ENCODE results near the gene GRIK1.

GRIK1 gene

GRCh38 chr21:29671728-29672127 lies 268.1 kb downstream of the GRIK1 start:
- DNase-seq (ENCODE audit: low read depth): no peak

- DNase-seq (ENCODE audit: low read depth): no peak
These were observed 269.6 kb downstream of the GRIK1 start for GRCh38 chr21:29670228-29670627.

GRCh38 chr21:29669416-29669815 lies 270.4 kb downstream of the GRIK1 start:
- no peak for DNase-seq (ENCODE audit: low read depth)

GRCh38 chr21:29667651-29668050 lies 272.1 kb downstream of the GRIK1 start:
- DNase-seq (ENCODE audit: low read depth): no peak

GRCh38 chr21:29664615-29665014 lies 275.2 kb downstream of the GRIK1 start:
- DNase-seq (ENCODE audit: low read depth): no peak

GRCh38 chr21:29661672-29662442 lies 277.9 kb downstream of the GRIK1 start:
- no peak for DNase-seq (ENCODE audit: low read depth)

- DNase-seq (ENCODE audit: low read depth): no peak
These were observed 279.6 kb downstream of the GRIK1 start for GRCh38 chr21:29660047-29660720.

GRCh38 chr21:29658934-29659203 lies 280.9 kb downstream of the GRIK1 start:
- DNase-seq (ENCODE audit: low read depth): no peak

GRCh38 chr21:29658177-29658933 lies 281.4 kb downstream of the GRIK1 start:
- no peak for DNase-seq (ENCODE audit: low read depth)

GRCh38 chr21:29657240-29657989 lies 282.4 kb downstream of the GRIK1 start:
- DNase-seq (ENCODE audit: low read depth): no peak

- no peak for DNase-seq (ENCODE audit: low read depth)
These were observed 283.1 kb downstream of the GRIK1 start for GRCh38 chr21:29656504-29657239.

GRCh38 chr21:29655577-29655976 lies 284.2 kb downstream of the GRIK1 start:
- no peak for DNase-seq (ENCODE audit: low read depth)

GRCh38 chr21:29654855-29655254 lies 284.9 kb downstream of the GRIK1 start:
- DNase-seq (ENCODE audit: low read depth): no peak

- no peak for DNase-seq (ENCODE audit: low read depth)
These were observed 285.6 kb downstream of the GRIK1 start for GRCh38 chr21:29654203-29654602.

- no peak for DNase-seq (ENCODE audit: low read depth)
These were observed 289.2 kb downstream of the GRIK1 start for GRCh38 chr21:29650523-29651022.

- DNase-seq (ENCODE audit: low read depth): no peak
These were observed 290.4 kb downstream of the GRIK1 start for GRCh38 chr21:29649406-29649814.

GRCh38 chr21:29648710-29649240 lies 291.0 kb downstream of the GRIK1 start:
- no peak for DNase-seq (ENCODE audit: low read depth)

GRCh38 chr21:29647353-29647781 lies 292.4 kb downstream of the GRIK1 start:
- no peak for DNase-seq (ENCODE audit: low read depth)

- no peak for DNase-seq (ENCODE audit: low read depth)
These were observed 293.9 kb downstream of the GRIK1 start for GRCh38 chr21:29645666-29646553.

GRCh38 chr21:29643289-29643688 lies 296.5 kb downstream of the GRIK1 start:
- DNase-seq (ENCODE audit: low read depth): no peak
